HepG2 (cell line): ENCODE results near the gene IL21R.

ENCODE experiments used
- ATF1 ChIP-seq: IDR thresholded peaks from 2 replicates; pipeline ENCODE4 v1.6.1; 2016; ENCODE audit warnings: mild to moderate bottlenecking, control low read depth
- BRCA1 ChIP-seq: sonication (generic); formaldehyde crosslinking; IDR thresholded peaks from 2 replicates; pipeline ENCODE4 v1.4.0; 2020; ENCODE audit warnings: missing genetic modification reagents
- CREM ChIP-seq, 2 experiments: sonication (generic) in 1 of 2; formaldehyde crosslinking in 1 of 2; IDR thresholded peaks; 2 replicates each; pipeline versions ENCODE4 v1.4.0 to v1.6.1; 2016 to 2020; ENCODE audit warnings: antibody characterized with exemption in 1 of 2, mild to moderate bottlenecking in 1 of 2, missing genetic modification reagents in 1 of 2
- CTCF ChIP-seq: sonication (generic); formaldehyde crosslinking; IDR thresholded peaks from 2 replicates; pipeline ENCODE4 v1.5.0; 2020; ENCODE audit warnings: mild to moderate bottlenecking, missing genetic modification reagents, moderate library complexity
- EP300 ChIP-seq, 3 experiments: sonication (generic) in 1 of 3; formaldehyde crosslinking in 1 of 3; IDR thresholded peaks; 2 replicates each; pipeline versions ENCODE4 v1.5.1 to v1.6.1; 2011 to 2020; ENCODE audit warnings: low read depth in 2 of 3, low read length in 2 of 3, borderline replicate concordance in 1 of 3, improper control_type of control experiment in 1 of 3, mild to moderate bottlenecking in 1 of 3, missing genetic modification reagents in 1 of 3, moderate library complexity in 1 of 3
- IKZF1 ChIP-seq: fragments of 450-650 bp; IDR thresholded peaks from 2 replicates; pipeline ENCODE4 v1.7.1; 2016
- MAFK ChIP-seq, 2 experiments: IDR thresholded peaks in 1 of 2; conservative IDR thresholded peaks in 1 of 2; 2 replicates each; pipeline ENCODE4 v1.6.1; 2011; ENCODE audit warnings: improper control_type of control experiment in 2 of 2, low read length in 2 of 2
- MYC ChIP-seq: sonication (generic); formaldehyde crosslinking; IDR thresholded peaks from 2 replicates; pipeline ENCODE4 v1.9.0; 2021; ENCODE audit warnings: missing genetic modification reagents, borderline replicate concordance
- ZBTB33 ChIP-seq: sonication (generic); formaldehyde crosslinking; IDR thresholded peaks from 2 replicates; pipeline ENCODE4 v1.4.0; 2020; ENCODE audit warnings: missing genetic modification reagents
- ZNF432 ChIP-seq: sonication (generic); formaldehyde crosslinking; IDR thresholded peaks from 2 replicates; pipeline ENCODE4 v1.5.0; 2020; ENCODE audit warnings: missing genetic modification reagents, mild to moderate bottlenecking, borderline replicate concordance

GRCh38 chr16:27363797-27364196, 38.2 kb upstream of the IL21R start:
- no peak for TF ChIP-seq BRCA1 (CRISPR knock-in tag)
- TF ChIP-seq EP300 (IDR thresholded peaks at IDR 0.05; ENCODE audit: low read depth in 2 of 2, low read length in 2 of 2) = no peak
- no peak for TF ChIP-seq EP300 (CRISPR knock-in tag; IDR thresholded peaks at IDR 0.05; ENCODE audit: borderline replicate concordance)
- no peak for TF ChIP-seq IKZF1
- TF ChIP-seq CREM (IDR thresholded peaks at IDR 0.05) = no peak
- TF ChIP-seq CREM (CRISPR knock-in tag; IDR thresholded peaks at IDR 0.05) = no peak
- TF ChIP-seq ZBTB33 (CRISPR knock-in tag) = no peak
- no peak for TF ChIP-seq ATF1
- no peak for TF ChIP-seq CTCF
- TF ChIP-seq ZNF432 (CRISPR knock-in tag) = no peak
- TF ChIP-seq MYC (CRISPR knock-in tag) = no peak
- TF ChIP-seq MAFK (conservative IDR thresholded peaks at IDR 0.05 in 1 of 2, IDR thresholded peaks at IDR 0.05 in 1 of 2; ENCODE audit: low read length in 2 of 2) = no peak
